Peyer's patch (tissue), 4 donors: ENCODE measurements around the gene MOSMO. TPM values are rescaled to one million over a fixed set of nuclear protein-coding genes. Genes with fewer than 3 reads are reported as not detected.

Source experiments
- DNase-seq, 3 donors: peaks; one replicate each; pipeline ENCODE4 v3.0.0-alpha.2; 2017 to 2019
- H3K27ac ChIP-seq, 4 donors: fragments of 200-600 bp; sonication (generic); one replicate each; pipeline ENCODE4 v1.5.1; 2016 to 2019
- H3K27me3 ChIP-seq, 2 donors: fragments of 200-600 bp; sonication (generic); one replicate each; pipeline ENCODE4 v1.5.1; 2019
- H3K36me3 ChIP-seq, 3 donors: fragments of 200-600 bp; sonication (generic); one replicate each; pipeline ENCODE4 v1.5.1; 2016 to 2019
- H3K4me1 ChIP-seq, 4 donors: fragments of 200-600 bp; sonication (generic); one replicate each; pipeline ENCODE4 v1.5.1; 2016 to 2019
- H3K4me3 ChIP-seq, 4 donors: fragments of 200-600 bp; sonication (generic); 1 replicate in 3 of 4; 2 replicates in 1 of 4; pipeline ENCODE4 v1.5.1; 2016 to 2019; ENCODE audit warnings: mild to moderate bottlenecking in 1 of 4
- H3K9me3 ChIP-seq, 4 donors: fragments of 200-600 bp; sonication (generic); one replicate each; pipeline ENCODE4 v1.5.1; 2016 to 2019; ENCODE audit warnings: mild to moderate bottlenecking in 1 of 4
- POLR2A ChIP-seq, 2 donors: fragments of 450-650 bp; IDR thresholded peaks; one replicate each; pipeline ENCODE4 v1.5.1; 2017; ENCODE audit warnings: antibody characterized with exemption in 2 of 2, mild to moderate bottlenecking in 2 of 2, moderate library complexity in 2 of 2
- total RNA-seq, 4 donors: library from RNA; depleted of rRNA; stranded (reverse); fragments of >200 nt; gene quantifications; one replicate each; pipeline ENCODE4 v1.1.0, GENCODE V29; 2016
- TF ChIP-seq, protein P1 (sequence below), 6 experiments: fragments of 450-650 bp in 4 of 6; fragments of 200-600 bp in 2 of 6; sonication (generic) in 1 of 6; IDR thresholded peaks; one replicate each; pipeline ENCODE4 v1.5.1; 2017 to 2019; ENCODE audit warnings: antibody characterized with exemption in 6 of 6, mild to moderate bottlenecking in 3 of 6, moderate library complexity in 1 of 6

MOSMO gene
- total RNA-seq, 4 donors from 2014 or later, result 9.9 to 28.0 (median 13.4) TPM

DNA sequence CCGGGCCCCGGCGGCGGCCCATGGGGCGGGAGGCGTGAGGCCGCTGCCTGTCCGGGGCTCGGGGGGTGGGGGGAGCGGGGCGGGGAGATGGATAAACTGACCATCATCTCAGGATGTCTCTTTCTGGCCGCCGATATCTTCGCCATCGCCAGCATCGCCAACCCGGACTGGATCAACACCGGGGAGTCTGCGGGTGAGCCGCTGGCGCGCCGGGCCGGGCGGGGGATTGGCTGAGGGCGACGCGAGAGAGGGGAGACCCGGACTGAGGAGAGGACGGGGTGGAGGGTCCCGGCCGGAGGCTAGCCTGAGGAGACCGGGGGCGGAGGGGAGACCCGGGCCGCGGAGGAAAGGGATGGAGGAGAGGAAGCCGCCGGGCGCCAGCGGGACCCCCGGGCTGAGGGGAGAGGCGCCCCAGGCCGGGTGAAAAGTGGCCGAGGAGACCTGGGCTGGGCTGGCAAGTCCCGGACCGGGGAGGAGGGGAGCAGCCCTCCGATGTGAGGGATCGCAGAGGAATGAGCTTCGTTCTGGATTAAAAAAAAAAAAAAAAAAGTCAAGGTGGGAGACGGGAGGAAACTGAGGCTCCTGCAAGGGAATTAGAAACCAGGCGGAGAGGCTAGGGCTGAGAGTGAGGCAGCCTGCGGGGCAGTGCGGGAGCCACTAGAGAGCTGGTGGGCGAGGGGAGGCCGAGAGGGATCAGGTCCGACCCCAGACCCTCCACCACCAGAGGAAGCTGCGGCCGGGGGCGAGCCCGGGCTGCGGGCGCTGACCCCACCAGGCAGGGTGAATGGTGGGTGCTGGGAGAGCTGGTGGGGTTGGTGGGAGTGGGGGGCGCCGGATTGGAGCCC lies 526 bp downstream of the MOSMO start:
- Histone ChIP-seq H3K27ac (peak overlapping the region; percentile 26 to 92 (median 80)), H3K4me1 (peaks cover 0 to 17% (median 4%) of the 10 kb centered on the region in 4 donors), H3K36me3 (no peaks in the 10 kb centered on the region), H3K4me3 (peak overlapping the region; percentile 81 to 99 (median 88)), H3K9me3 (no peaks in the 10 kb centered on the region), H3K27me3 (no peaks in the 10 kb centered on the region)
- DNase-seq, result peak; percentile 20 to 58 (median 50)
- no peak for TF ChIP-seq POLR2A (IDR thresholded peaks at IDR 0.05)
- TF ChIP-seq, protein P1, sequence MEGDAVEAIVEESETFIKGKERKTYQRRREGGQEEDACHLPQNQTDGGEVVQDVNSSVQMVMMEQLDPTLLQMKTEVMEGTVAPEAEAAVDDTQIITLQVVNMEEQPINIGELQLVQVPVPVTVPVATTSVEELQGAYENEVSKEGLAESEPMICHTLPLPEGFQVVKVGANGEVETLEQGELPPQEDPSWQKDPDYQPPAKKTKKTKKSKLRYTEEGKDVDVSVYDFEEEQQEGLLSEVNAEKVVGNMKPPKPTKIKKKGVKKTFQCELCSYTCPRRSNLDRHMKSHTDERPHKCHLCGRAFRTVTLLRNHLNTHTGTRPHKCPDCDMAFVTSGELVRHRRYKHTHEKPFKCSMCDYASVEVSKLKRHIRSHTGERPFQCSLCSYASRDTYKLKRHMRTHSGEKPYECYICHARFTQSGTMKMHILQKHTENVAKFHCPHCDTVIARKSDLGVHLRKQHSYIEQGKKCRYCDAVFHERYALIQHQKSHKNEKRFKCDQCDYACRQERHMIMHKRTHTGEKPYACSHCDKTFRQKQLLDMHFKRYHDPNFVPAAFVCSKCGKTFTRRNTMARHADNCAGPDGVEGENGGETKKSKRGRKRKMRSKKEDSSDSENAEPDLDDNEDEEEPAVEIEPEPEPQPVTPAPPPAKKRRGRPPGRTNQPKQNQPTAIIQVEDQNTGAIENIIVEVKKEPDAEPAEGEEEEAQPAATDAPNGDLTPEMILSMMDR (IDR thresholded peaks at IDR 0.05), result no peak

GRCh38 chr16:22010902-22011301 lies 3.0 kb downstream of the MOSMO start:
- H3K9me3 ChIP-seq, result no peaks in the 10 kb centered on the region
- no peak overlapping the region for H3K4me3 ChIP-seq
- no peaks in the 10 kb centered on the region for H3K36me3 ChIP-seq
- DNase-seq, result no peak
- H3K27me3 ChIP-seq, result no peaks in the 10 kb centered on the region
- peaks cover 0 to 17% (median 4%) of the 10 kb centered on the region in 4 donors for H3K4me1 ChIP-seq
- H3K27ac ChIP-seq, result no peak overlapping the region
- TF ChIP-seq POLR2A (IDR thresholded peaks at IDR 0.05), result no peak
- TF ChIP-seq, protein P1 (IDR thresholded peaks at IDR 0.05), result no peak

DNA sequence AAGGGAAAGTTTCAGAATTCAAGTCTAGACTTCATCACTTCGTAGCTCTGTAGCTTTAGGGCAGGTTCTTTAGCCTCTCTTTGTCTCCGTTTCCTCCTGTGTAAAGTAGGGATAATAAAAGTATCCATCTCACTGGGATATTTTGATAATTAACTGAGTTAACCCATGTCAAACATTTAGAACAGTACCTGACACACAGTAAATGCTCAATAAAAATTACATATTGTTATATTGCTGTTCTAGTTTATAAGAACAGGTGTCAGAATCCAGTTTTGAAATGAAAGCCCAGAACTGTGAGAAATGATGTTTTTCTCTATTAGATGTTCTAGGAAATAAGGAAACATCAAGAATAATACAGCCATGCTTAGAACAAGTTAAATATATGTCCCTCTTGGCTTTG lies 4.3 kb downstream of the MOSMO start:
- TF ChIP-seq, protein P1 (IDR thresholded peaks at IDR 0.05), result no peak
- no peak for TF ChIP-seq POLR2A (IDR thresholded peaks at IDR 0.05)
- Histone ChIP-seq H3K4me3 (no peak overlapping the region), H3K27me3 (no peaks in the 10 kb centered on the region), H3K36me3 (no peaks in the 10 kb centered on the region), H3K4me1 (peaks cover 0 to 17% (median 2%) of the 10 kb centered on the region in 4 donors), H3K27ac (no peak overlapping the region), H3K9me3 (no peaks in the 10 kb centered on the region)
- DNase-seq, result no peak

DNA sequence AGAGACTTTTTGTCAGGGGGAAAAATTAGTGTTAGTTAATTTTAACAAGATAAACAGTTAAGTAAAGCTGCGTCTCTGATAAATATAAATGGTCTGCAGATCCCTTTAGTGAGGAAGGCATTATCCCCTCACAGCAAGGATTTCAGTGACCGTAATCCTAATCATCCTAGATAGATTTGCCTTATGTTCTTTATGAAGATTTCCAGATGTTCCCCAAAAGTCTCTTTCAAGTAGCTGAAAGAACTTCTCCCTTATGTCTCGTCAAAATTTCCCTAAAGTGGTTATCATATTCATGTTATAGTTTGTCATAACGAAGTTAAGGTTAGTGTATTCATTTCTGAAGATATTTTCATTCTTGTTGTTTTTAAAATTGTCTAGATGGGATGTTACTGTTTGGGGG lies 5.6 kb downstream of the MOSMO start:
- Histone ChIP-seq H3K27ac (no peak overlapping the region), H3K4me1 (peaks cover 0 to 17% (median 2%) of the 10 kb centered on the region in 4 donors), H3K9me3 (no peaks in the 10 kb centered on the region), H3K4me3 (no peak overlapping the region), H3K36me3 (no peaks in the 10 kb centered on the region), H3K27me3 (no peaks in the 10 kb centered on the region)
- TF ChIP-seq, protein P1 (IDR thresholded peaks at IDR 0.05), result no peak
- no peak for TF ChIP-seq POLR2A (IDR thresholded peaks at IDR 0.05)
- no peak for DNase-seq

DNA sequence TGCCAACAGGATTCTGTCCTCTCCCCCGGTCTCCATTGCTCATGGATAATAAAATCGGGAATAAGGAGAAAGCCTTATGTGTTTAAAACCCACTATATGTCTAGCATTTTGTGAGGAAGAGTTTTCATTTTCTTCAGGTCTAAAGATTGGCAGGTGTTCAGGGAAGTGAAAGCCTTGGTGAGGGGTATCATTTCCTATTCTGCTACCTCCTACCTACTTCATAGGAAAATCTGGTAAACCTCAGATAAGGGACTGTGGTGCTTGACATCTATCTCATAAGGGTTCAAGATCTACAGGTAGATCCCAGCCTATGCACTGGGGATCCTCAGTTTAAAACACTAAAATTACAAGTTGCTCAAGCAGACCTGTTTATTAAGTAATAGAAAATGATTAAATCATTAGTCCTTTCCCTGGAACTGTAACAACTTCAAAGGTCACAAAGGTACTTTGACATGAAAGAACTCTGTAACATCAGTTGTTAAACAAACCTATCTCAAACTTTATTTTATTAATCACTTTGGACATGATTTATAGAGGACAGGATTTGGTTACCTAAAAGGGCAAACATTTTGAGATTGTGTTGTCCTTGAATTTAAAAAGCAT lies 6.5 kb downstream of the MOSMO start:
- no peak overlapping the region for H3K27ac ChIP-seq
- no peak for DNase-seq
- H3K4me3 ChIP-seq, result no peak overlapping the region
- H3K27me3 ChIP-seq, result no peaks in the 10 kb centered on the region
- no peaks in the 10 kb centered on the region for H3K36me3 ChIP-seq
- H3K9me3 ChIP-seq, result no peaks in the 10 kb centered on the region
- no peak for TF ChIP-seq POLR2A (IDR thresholded peaks at IDR 0.05)
- TF ChIP-seq, protein P1 (IDR thresholded peaks at IDR 0.05), result no peak
- peaks cover 0 to 9% (median 0%) of the 10 kb centered on the region in 4 donors for H3K4me1 ChIP-seq
